Right lobe of liver (tissue), 4 donors: ENCODE measurements around the gene FOSB.
"Not testable (repeated sequence)": the region's sequence is repeated elsewhere in the genome, so short reads cannot be mapped to it uniquely, and the experiment has no call there.

ENCODE experiments used
- POLR2A ChIP-seq: fragments of 450-650 bp; IDR thresholded peaks from one replicate; pipeline ENCODE4 v1.6.1; 2017; ENCODE audit warnings: antibody characterized with exemption, mild to moderate bottlenecking
- TF ChIP-seq, protein P1 (sequence below), 4 donors: fragments of 200-600 bp in 3 of 4; fragments of 450-650 bp in 1 of 4; IDR thresholded peaks; one replicate each; pipeline versions ENCODE4 v1.5.1 to v1.8.0; 2016 to 2022; ENCODE audit warnings: antibody characterized with exemption in 4 of 4, mild to moderate bottlenecking in 2 of 4
- donor health status: DM: no; HTN: no; CAD: no.
- donor health status: DM: no; HTN: no; CAD: no.
- donor health status: DM: no; HTN: yes; CAD: no.

DNA sequence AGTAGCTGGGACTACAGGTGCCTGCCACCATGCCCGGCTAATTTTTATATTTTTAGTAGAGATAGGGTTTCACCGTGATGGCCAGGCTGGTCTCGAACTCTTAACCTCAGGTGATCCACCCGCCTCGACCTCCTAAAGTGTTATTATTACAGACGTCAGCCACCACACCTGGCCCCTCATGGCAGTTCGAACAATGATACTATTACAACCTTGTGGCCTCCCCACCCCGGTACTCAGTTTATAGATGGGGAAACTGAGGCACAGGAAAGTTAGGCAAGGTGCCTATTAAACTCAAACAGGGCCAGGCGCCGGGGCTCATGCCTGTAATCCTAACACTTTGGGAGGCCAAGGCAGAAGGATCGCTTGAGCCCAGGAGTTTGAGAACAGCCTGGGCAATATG, 42.6 kb downstream of the FOSB start:
- TF ChIP-seq, protein P1, sequence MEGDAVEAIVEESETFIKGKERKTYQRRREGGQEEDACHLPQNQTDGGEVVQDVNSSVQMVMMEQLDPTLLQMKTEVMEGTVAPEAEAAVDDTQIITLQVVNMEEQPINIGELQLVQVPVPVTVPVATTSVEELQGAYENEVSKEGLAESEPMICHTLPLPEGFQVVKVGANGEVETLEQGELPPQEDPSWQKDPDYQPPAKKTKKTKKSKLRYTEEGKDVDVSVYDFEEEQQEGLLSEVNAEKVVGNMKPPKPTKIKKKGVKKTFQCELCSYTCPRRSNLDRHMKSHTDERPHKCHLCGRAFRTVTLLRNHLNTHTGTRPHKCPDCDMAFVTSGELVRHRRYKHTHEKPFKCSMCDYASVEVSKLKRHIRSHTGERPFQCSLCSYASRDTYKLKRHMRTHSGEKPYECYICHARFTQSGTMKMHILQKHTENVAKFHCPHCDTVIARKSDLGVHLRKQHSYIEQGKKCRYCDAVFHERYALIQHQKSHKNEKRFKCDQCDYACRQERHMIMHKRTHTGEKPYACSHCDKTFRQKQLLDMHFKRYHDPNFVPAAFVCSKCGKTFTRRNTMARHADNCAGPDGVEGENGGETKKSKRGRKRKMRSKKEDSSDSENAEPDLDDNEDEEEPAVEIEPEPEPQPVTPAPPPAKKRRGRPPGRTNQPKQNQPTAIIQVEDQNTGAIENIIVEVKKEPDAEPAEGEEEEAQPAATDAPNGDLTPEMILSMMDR (IDR thresholded peaks at IDR 0.05): not testable (repeated sequence)
- not testable (repeated sequence) for TF ChIP-seq POLR2A
